GM13977 (cell line): ENCODE results near the gene IGFLR1.

ENCODE experiments used
- DNase-seq: peaks from one replicate; pipeline ENCODE4 v3.0.0; 2012; ENCODE audit warnings: low spot score
- in situ Hi-C: fragments of 300-500 bp; cut with MboI; formaldehyde crosslinking; loops from one replicate; pipeline ENCODE4 v1.12.0; 2022; ENCODE audit warnings: low sequenced_read_pairs, low pct_unique_long_range_greater_than_20kb, mixed read lengths, inconsistent platforms; ENCODE audit not compliant: unreplicated experiment
- TF ChIP-seq, protein P1 (sequence below): IDR thresholded peaks from 2 replicates; pipeline ENCODE4 v1.5.1; 2012; ENCODE audit warnings: mild to moderate bottlenecking, control low read depth; ENCODE audit not compliant: insufficient read depth; ENCODE audit errors: extremely low read depth, missing control alignments

IGFLR1 gene

DNA sequence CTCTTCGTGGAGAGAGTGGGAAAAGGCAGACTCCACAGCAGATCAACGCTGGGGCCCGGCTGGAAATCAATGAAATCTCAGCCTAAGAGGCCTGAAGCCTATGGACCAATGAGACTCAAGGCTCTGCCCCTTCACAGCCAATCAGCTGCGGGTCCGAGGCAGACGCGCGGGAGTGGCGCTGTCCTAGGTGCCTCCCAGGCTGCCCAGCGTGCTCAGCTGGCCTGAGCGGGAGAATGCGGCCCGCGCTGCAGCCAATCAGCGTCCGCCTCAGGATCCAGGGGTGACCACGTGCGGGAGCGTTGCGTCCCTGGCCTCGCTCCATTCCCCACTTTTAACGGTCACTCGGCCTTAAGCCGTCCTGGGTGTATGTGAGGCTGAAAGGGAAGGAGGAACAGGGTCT, 38.0 kb downstream of the IGFLR1 start, which contains the start of gene ZBTB32:
TSS of gene ZBTB32 (plus strand) at position 341 of the 400 bp plus-strand sequence. CDS start 10,069 bp downstream, outside the sequence.
- in situ Hi-C loops = no loop called here
- DNase-seq = peak; percentile 39
- TF ChIP-seq, protein P1, sequence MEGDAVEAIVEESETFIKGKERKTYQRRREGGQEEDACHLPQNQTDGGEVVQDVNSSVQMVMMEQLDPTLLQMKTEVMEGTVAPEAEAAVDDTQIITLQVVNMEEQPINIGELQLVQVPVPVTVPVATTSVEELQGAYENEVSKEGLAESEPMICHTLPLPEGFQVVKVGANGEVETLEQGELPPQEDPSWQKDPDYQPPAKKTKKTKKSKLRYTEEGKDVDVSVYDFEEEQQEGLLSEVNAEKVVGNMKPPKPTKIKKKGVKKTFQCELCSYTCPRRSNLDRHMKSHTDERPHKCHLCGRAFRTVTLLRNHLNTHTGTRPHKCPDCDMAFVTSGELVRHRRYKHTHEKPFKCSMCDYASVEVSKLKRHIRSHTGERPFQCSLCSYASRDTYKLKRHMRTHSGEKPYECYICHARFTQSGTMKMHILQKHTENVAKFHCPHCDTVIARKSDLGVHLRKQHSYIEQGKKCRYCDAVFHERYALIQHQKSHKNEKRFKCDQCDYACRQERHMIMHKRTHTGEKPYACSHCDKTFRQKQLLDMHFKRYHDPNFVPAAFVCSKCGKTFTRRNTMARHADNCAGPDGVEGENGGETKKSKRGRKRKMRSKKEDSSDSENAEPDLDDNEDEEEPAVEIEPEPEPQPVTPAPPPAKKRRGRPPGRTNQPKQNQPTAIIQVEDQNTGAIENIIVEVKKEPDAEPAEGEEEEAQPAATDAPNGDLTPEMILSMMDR = no peak

DNA sequence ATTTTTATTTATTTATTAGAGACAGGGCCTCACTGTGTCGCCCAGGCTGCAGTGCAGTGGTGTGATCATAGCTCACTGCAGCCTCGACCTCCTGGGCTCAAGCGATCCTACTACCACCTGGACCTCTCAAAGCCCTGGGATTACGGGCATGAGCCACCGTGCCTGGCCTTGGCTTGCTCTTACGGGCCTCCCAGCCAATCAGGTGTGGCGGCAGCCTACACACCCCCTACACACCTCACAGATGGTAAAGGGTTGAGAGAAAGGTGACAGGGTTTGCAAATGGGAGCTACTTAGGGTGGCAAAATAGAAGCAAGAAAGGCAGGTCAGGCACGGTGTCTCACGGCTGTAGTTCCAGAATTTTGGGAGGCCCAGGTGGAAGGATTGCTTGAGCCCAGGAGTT, 38.9 kb downstream of the IGFLR1 start:
- TF ChIP-seq, protein P1 = no peak
- in situ Hi-C loops = no loop called here

DNA sequence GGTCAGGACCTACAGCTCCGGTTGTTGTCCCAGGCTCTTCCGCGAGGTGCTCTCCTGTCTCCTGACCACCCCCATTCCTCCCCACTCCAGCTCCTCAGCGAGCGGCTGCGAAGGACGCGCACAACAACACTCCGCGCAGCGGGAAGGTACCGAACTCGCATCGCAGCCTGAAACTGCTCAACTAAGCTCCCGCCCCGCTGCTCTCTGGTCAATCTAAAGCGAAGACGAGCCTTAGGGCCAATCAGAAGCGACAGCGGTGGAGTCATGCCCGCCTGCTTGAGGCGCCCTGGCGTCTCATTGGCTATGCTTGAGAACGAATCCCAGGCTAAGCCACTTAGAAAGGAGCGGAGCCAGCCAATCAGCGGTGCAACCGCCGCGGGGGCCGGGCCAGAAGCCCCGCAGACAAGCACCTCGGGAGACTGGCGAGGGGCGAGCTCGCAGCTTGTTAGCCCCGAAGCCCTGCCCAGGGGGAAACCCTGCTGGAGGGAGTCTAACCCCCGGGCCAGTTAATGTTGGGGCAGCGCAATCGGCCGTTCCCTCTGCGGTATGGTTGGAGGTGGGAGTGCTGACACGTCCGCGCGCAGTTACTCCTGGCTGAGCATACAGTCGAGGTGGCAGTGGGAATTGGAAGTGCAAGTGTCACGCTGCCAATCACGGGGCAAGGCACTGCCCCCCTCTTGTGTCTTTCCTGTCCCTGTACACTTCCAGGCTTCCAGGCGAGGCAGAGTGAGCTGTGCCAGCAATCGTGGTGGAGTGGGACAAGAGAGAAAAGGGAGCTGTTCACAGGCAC, 39.8 kb downstream of the IGFLR1 start:
- in situ Hi-C loops = no loop called here
- peak; percentile 94 for DNase-seq
- TF ChIP-seq, protein P1 = no peak

More for the DNA sequence above, 38.9 kb downstream of the IGFLR1 start:
- no peak for DNase-seq

DNA sequence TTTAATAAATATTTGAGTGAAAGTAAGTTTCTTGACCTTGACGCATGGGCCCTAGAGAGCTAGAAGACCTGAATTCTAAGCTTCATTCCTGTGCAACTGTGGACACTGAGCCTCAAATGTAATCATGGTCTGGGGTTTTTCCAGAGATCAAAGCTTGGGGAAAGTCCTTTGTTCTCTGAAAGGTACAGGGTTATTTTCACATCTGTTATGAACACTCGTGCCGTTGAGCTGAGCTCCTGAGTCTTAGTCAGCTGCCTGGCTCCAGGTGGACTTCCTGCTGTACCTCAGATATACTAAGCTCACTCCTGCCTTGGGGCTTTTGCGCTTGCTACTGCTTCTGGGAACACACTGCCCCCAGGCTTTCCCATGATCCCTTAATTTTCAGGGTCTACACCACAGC, 45.4 kb downstream of the IGFLR1 start:
- in situ Hi-C loops = no loop called here
- peak; percentile 72 for DNase-seq
- TF ChIP-seq, protein P1 = no peak

DNA sequence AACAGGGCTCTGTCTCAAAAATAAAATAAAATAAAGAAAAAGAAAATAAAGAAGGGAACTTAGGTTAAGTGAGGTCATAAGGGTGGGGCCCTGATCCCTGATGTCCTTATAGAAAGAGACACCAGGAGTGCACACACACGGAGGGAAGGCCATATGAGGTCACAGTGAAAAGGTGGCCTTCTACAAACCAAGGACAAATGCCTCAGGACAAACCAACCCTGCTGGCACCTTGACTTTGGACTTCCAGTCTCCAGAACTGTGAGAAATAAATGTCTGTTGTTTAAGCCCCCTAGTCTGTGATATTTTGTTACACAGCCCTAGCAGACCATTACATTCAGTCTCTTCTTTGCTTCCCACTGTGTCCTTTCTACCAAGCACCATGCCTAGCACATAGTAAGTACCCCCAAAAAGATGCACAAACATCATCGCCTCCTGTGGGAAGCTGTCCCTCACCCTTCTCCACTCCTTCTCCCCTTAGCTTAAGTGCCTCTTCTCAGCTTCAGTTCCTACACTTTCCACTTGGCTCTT, 46.3 kb downstream of the IGFLR1 start:
- no peak for DNase-seq
- TF ChIP-seq, protein P1 = no peak
- in situ Hi-C loops = no loop called here

DNA sequence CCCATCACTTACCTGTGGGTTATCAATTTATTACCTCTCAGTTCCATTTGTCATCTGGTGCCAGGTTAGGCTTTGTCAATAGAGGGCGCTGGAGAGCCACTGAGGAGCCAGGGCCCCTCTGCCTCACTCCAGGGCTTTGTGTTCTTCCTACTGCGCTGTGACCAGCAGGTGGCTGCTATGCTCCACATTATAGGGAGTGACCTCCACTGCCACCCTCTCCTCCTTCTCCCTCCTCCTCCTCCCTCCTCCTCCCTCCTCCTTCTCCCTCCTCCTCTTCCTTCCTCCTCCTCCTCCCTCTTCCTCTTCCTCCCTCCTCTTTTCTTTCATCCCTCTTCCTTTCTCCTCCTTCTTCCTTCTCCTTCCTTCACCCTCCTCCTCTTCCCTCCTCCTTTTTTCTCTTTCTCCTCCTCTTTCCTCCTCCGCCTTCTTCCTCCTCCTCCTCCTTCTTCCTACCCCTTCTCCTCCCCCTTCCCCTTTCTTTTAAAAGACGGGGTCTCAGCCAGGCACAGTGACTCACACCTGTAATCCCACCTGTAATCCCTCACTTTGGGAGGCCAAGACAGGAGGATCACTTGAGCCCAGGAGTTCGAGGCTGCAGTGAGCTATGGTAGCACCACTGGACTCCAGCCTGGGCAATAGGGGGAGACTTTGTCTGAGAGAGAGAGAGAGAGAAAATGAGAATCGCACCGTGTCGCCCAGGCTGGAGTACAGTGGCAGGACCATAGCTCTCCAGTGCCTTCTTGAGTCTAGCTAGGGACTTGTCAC, 48.2 kb downstream of the IGFLR1 start:
- peak; percentile 88 for DNase-seq
- TF ChIP-seq, protein P1 = peak; percentile 100
- in situ Hi-C loops = no loop called here
